Measurements from ENCODE around the gene TNPO1. TPM values are rescaled to one million over a fixed set of nuclear protein-coding genes. Genes with fewer than 3 reads are reported as not detected.

TNPO1 gene
- total RNA-seq, 3 donors from 2014 or later (not counting 1 experiment from before 2014, with no cell fraction given) = 64.9 to 98.3 (median 97.6) TPM

GRCh38 chr5:72859127-72859526 lies 42.7 kb downstream of the TNPO1 start:
- H3K4me1 Mint-ChIP-seq = peaks cover 26 to 34% of the 10 kb centered on the region in 2 donors

GRCh38 chr5:72860499-72860898 lies 44.0 kb downstream of the TNPO1 start:
- ATAC-seq = no peak
- Histone ChIP-seq H3K36me3 (ENCODE audit: control insufficient read depth, insufficient read depth, low read length) (peaks cover 64% of the 10 kb centered on the region), H3K4me3 (ENCODE audit: low read length) (no peak overlapping the region), H3K27ac (ENCODE audit: low read length) (no peak overlapping the region), H3K9me3 (ENCODE audit: control insufficient read depth, insufficient read depth, low read length) (no peaks in the 10 kb centered on the region), H3K27me3 (ENCODE audit: control insufficient read depth, insufficient read depth, low read length) (no peaks in the 10 kb centered on the region), H3K4me1 (ENCODE audit: control insufficient read depth, insufficient read depth, low read length) (no peaks in the 10 kb centered on the region)
- Mint-ChIP-seq H3K4me3 (no peak overlapping the region), H3K36me3 (no peaks in the 10 kb centered on the region), H3K4me1 (peaks cover 23 to 31% of the 10 kb centered on the region in 2 donors), H3K9me3 (no peaks in the 10 kb centered on the region), H3K27me3 (ENCODE audit: low read depth in 2 of 2) (no peaks in the 10 kb centered on the region), H3K27ac (peak overlapping the region; percentile 14 to 48)
- DNase-seq = no peak
- 100% methylated on average over 3 of the region's 4 CpGs for WGBS (ENCODE audit: insufficient coverage)
- TF ChIP-seq CTCF (IDR thresholded peaks at IDR 0.05) = no peak
- intact Hi-C loops (cut with micrococcal nuclease) = no loop called here

More at GRCh38 chr5:72859127-72859526, 42.7 kb downstream of the TNPO1 start:
- intact Hi-C loops (cut with micrococcal nuclease) = no loop called here
- Histone ChIP-seq H3K27me3 (ENCODE audit: control insufficient read depth, insufficient read depth, low read length) (no peaks in the 10 kb centered on the region), H3K9me3 (ENCODE audit: control insufficient read depth, insufficient read depth, low read length) (no peaks in the 10 kb centered on the region), H3K4me3 (ENCODE audit: low read length) (no peak overlapping the region), H3K36me3 (ENCODE audit: control insufficient read depth, insufficient read depth, low read length) (peaks cover 59% of the 10 kb centered on the region), H3K4me1 (ENCODE audit: control insufficient read depth, insufficient read depth, low read length) (no peaks in the 10 kb centered on the region), H3K27ac (ENCODE audit: low read length) (no peak overlapping the region)
- H3K4me3 Mint-ChIP-seq = no peak overlapping the region
- DNase-seq (no peak), ATAC-seq (peak in 1 of 3 donors; percentile 34)
- no peaks in the 10 kb centered on the region for H3K9me3 Mint-ChIP-seq
- TF ChIP-seq CTCF (IDR thresholded peaks at IDR 0.05) = no peak
- no peaks in the 10 kb centered on the region for H3K36me3 Mint-ChIP-seq
- no CpG with 5 or more reads among the region's 1 CpG for WGBS (ENCODE audit: insufficient coverage)
- H3K27ac Mint-ChIP-seq = no peak overlapping the region
- H3K27me3 Mint-ChIP-seq (ENCODE audit: low read depth in 2 of 2) = no peaks in the 10 kb centered on the region

GRCh38 chr5:72871366-72872024 lies 55.0 kb downstream of the TNPO1 start:
- WGBS (ENCODE audit: insufficient coverage) = 58% methylated on average over 1 of the region's 1 CpG

More at GRCh38 chr5:72871366-72872024, 55.0 kb downstream of the TNPO1 start:
- peaks cover 56% of the 10 kb centered on the region for H3K36me3 ChIP-seq (ENCODE audit: control insufficient read depth, insufficient read depth, low read length)
- H3K9me3 ChIP-seq (ENCODE audit: control insufficient read depth, insufficient read depth, low read length) = no peaks in the 10 kb centered on the region
- H3K9me3 Mint-ChIP-seq = no peaks in the 10 kb centered on the region
- peaks cover 17% of the 10 kb centered on the region in 2 donors for H3K4me1 Mint-ChIP-seq
- no peak overlapping the region for H3K4me3 Mint-ChIP-seq
- TF ChIP-seq CTCF (IDR thresholded peaks at IDR 0.05) = no peak
- H3K27me3 Mint-ChIP-seq (ENCODE audit: low read depth in 2 of 2) = no peaks in the 10 kb centered on the region
- DNase-seq (no peak), ATAC-seq (no peak)
- intact Hi-C loops (cut with micrococcal nuclease) = no loop called here
- no peaks in the 10 kb centered on the region for H3K27me3 ChIP-seq (ENCODE audit: control insufficient read depth, insufficient read depth, low read length)
- no peak overlapping the region for H3K4me3 ChIP-seq (ENCODE audit: low read length)
- peaks cover 9% of the 10 kb centered on the region for H3K36me3 Mint-ChIP-seq
- H3K27ac ChIP-seq (ENCODE audit: low read length) = no peak overlapping the region
- H3K27ac Mint-ChIP-seq = peak overlapping the region; percentile 2 to 11
- no peaks in the 10 kb centered on the region for H3K4me1 ChIP-seq (ENCODE audit: control insufficient read depth, insufficient read depth, low read length)

Data from natural killer cell (primary cell).